Dedifferentiated amniotic fluid mesenchymal stem cell (primary cell): ENCODE measurements around the gene RAB11A.
A peak's percentile ranks its signal among the peaks of the same experiment; 100 is the strongest.

Experiments used
- DNase-seq: peaks from one replicate; pipeline ENCODE4 v3.0.0-alpha.2; 2016; ENCODE audit errors: extremely low spot score

RAB11A gene

GRCh38 chr15:65916664-65917406, 47.5 kb downstream of the RAB11A start:
- peak; percentile 30 for DNase-seq

DNA sequence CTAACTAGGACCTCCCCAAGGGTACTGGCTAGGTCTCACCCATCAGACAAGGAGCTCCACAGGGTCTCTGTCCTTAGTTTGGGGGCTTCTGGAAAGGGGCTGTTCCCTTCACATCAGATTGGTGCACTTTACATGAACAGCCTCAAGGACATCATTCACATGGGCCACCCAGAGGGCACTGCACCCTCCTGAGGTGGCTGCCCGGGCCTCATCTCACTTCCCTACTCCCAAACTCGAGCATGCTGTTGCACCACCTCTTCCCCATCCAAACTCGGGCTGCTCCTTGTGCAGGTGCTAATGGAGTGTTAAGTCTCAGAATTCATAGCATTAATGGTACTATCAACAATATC, 48.1 kb downstream of the RAB11A start:
- no peak for DNase-seq

GRCh38 chr15:65917936-65918335, 48.6 kb downstream of the RAB11A start:
- DNase-seq: no peak

DNA sequence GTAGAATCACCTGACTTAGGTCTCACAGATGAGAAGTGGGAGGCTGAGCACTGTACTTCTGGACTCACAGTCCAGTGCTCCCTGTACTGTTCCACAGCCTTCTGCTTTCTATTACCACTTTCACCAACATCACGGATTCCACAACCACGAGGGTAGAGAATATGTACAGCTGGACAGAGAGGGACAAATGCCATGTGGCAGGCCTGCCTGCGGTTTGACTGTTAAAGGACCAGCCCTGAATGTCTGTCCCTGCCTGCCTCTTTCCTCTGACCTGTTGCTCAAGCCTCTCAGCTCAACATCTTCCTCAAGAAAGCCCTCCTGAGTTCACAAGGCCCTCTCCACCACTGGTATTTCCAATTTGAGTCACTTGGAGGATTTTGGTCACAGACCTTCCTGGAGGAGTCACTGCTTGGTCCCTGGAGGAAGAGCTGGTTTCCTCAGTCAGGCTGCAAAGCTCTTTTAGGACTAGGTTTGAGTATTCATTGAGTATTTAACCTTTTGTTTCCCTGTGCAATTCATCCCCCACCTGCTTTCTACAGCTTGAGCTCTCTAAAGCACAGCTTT, 49.1 kb downstream of the RAB11A start:
- DNase-seq: no peak

DNA sequence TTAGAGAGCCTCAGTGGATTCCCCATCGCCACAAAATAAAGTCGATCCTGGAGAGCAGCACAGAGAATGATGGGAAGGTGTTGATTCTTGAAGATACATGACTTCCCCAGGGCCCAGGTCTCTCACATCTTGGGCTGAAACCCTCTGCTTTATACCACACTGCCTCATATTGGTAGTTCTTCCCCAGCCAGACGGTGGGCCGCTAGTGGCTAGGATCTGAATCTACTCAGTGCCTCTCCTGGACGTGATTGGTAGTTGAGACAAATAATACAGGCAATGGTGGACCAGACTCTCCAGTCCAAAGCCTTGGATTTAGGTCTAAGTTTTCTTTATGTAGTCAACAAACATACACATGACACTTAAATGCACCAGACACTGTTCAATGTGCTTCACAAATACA, 49.7 kb downstream of the RAB11A start:
- no peak for DNase-seq

GRCh38 chr15:65919353-65919752, 50.1 kb downstream of the RAB11A start:
- DNase-seq: no peak

GRCh38 chr15:65920121-65920520, 50.8 kb downstream of the RAB11A start:
- no peak for DNase-seq

DNA sequence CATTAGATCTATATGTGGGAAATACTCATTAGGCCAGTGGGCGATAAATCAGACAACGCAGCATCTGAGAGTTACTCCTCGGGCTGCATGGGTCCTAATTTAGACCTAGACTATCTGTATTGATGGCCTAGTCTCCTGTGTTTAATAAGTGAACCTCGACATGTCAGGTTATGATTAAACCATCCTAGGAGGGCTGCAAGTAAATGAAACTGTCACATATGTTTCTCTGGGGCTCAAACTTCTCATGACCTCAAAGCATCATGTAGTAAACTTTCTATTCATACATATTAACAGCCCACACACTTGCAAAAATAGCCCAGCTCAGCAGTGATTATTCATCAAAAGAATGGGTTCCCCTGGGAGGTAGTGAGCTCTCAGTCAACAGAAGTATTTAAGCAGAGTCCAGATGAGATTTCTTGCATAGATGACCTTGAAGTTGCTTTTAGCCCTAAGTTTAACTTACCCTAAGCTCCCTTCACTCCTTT, 51.6 kb downstream of the RAB11A start:
- DNase-seq: no peak

DNA sequence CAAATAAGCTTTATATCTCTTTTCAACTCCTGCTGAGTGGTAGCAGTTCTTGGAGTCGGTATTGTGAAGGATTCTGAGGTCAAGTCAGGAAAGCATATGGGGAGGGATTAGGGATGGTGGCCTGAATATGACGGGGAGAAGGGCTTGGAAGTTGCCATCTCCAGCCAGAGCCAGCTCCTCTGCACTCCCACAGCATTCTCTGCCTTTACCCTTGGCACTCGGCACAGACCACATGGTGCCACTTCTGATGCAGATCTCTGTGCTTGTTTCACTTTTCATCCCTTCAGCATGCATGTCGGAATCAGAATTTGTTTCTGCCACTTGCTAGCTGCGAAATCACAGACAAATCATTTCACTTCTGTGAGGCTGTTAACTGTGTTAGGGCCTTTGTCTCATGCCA, 52.5 kb downstream of the RAB11A start:
- DNase-seq: no peak

GRCh38 chr15:65922621-65923020, 53.3 kb downstream of the RAB11A start:
- no peak for DNase-seq

DNA sequence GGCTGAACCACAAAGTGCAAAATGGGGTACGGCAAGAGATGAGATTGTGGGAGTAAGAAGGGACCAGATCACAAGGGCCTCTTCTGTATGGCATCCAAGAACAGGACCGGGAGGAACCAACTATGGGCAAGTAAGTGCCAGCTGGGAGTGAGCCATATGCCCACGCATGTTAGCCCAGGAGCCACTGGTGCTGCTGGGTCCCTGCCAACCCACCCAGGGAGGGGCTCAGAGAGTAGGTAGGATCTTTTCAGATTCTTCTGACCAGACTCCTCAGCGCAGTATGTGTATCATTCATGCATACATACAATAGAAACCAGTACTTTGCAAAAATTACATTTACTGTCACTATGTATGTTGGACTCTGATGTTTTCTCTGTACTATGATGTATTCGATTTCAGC, 54.0 kb downstream of the RAB11A start:
- DNase-seq: no peak

- no peak for DNase-seq
These were observed 54.7 kb downstream of the RAB11A start for GRCh38 chr15:65924004-65924403.

GRCh38 chr15:65925338-65925737, 56.0 kb downstream of the RAB11A start:
- no peak for DNase-seq

GRCh38 chr15:65926459-65926858, 57.2 kb downstream of the RAB11A start:
- no peak for DNase-seq

DNA sequence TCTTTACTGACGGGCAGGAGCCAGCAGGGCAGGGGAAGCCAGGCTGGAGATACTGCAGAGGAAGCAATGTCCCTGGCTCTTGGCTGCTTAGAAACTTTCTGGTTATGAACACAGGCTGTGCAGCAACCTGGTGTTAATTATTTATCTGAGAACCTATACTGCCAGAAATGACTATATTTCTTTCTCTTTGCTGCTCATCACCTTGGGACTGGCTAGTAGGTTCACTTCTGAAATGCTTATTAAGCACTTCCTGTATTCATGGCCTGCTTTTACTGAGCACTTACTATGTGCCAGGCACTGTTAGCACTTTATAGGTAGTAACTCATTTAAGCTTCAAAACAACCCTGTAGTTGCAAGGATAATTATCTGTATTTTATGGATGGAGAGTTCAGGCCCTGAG, 57.6 kb downstream of the RAB11A start:
- no peak for DNase-seq

DNA sequence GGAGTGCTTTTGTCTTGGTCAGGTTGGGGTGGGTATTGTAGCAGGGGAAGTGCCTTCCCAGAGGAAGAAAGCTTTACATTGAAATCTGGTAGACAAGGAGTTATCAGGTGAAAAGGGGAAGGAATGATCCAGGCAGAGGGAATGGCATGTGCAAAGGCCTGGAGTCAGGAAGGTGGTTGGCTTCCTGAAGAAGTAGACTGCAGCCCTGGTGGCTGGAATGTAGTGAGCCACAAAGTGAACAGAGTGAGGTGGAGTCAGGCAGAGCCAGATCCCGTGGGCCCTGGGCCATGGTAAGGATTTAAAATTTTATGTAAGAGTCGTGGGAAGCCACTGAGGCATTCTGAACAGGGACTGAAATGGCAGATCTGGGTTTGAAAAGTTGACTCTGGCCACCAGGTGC, 58.3 kb downstream of the RAB11A start:
- no peak for DNase-seq

DNA sequence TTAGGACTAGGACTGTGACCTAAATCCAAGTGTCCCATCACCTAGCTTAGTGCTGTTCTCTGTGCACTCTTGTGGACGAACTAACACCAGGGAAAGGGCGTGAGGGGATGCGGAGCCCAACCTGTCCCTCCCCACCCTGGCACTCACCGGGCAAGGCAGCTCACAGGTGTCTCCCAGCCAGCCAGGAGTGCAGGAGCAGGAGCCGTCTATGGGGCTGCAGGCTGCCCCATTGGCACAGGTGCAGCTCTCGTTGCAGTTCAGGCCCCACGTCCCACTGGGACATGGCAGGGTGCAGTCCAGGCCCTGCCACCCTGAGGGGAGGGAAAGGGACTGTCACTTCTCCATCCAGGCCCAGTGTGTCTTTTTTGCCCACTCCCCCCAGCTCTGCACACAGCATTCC, 60.3 kb downstream of the RAB11A start:
- no peak for DNase-seq

DNA sequence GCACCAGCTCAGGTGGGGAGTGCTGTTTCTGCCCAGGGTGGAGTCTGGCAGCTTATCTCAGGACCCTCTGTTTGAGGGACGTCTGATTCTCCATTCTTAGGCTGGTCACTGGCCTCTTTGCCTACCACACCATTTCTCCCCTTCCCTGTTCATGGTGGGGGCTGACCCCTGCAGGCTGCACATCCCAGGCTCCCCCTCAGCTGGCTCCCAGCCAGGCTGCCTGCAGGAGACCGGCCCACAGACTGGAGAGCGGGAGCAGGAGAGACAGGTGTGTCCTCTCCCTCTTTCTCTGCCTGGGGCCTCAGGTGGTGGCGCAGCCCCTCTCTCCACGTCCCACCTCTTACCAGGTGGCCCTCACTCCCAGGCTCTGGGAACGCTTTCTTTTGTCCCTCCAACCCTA, 60.8 kb downstream of the RAB11A start:
- no peak for DNase-seq

GRCh38 chr15:65931221-65931620, 61.9 kb downstream of the RAB11A start:
- no peak for DNase-seq

DNA sequence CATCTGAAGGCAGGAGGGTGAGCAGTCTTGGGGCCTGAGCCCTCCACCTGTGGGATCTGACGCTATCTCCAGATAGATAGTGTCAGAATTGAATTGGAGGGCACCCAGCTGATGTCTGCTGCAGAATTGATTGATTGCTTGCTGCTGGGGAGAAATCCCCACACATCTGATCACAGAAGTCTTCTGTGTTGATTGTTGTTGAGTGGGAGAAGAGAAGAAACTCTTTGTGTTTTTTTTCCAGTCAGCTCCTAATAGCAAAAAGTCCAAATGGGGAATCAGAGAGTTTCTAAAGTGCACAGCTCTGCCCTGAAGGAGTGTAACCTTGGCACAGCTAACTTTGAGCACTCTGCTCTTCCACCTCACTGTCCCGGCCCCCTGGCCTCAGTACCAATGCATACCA, 66.1 kb downstream of the RAB11A start:
- no peak for DNase-seq

GRCh38 chr15:65936282-65936681, 67.0 kb downstream of the RAB11A start:
- no peak for DNase-seq

- DNase-seq: no peak
These were observed 67.8 kb downstream of the RAB11A start for GRCh38 chr15:65937054-65937453.

DNA sequence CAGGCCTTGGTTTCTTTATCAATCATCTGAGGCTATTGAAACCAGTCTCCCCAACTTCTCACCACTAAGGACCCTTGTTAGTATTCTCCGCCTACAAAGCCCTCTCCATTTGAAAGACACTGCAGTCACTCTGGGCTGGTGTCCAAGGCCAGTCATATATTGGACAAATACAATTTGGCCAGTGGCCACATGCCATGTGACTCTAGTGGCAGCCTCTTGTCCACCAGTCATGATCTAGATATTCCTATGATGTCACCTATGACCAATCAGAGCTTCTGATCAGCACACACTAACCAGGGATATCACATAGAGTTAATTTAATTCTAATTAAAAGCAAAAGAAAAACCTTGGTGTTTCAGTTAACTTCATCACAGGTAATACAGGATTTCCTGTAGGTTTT, 68.2 kb downstream of the RAB11A start:
- DNase-seq: no peak

DNA sequence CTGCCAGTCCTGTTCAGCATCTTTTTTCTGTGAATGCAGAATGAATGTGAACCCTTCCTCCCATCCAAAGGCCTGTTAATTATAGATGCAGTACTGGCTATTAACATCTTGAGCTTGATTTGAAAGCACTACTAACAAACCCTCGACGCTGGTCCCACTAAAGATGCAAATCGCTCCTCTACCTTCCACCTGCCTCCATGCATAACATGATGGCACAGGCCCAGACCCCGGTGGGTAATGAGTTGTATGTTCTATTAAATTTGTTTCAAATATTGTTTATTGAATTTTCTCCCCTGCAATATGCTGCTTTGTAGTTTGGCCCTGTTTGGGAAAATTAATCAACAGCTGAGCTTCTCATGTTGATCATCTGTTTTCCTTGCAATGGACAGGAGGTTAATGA, 69.3 kb downstream of the RAB11A start:
- DNase-seq: no peak
